ENCODE results near the gene TENT4B. TPM values are rescaled to one million over a fixed set of nuclear protein-coding genes. Genes with fewer than 3 reads are reported as not detected.

TENT4B gene
- total RNA-seq, 4 donors from 2014 or later: 10.7 to 30.5 (median 24.7) TPM

DNA sequence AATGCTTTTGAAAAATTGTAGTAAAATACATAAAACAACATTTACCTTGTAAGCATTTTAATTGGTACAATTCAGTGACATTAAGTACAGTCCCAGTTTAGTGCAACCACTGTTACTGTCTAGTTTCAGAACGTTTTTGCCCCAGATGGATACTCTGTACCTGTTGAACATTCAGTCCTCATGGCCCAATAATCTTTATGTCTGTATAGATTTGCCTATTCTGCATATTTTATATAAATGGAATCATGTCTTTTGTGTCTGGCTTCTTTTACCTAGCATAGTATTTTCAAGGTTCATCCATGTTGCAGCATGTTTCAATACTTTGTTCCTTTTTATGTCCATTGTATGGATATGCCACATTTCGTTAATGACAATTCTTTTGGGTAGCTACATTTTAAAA is 37.2 kb downstream of the TENT4B start:
- Histone ChIP-seq H3K9me3 (no peaks in the 10 kb centered on the region), H3K27ac (no peak overlapping the region), H3K36me3 (no peaks in the 10 kb centered on the region), H3K27me3 (no peaks in the 10 kb centered on the region), H3K4me1 (peaks cover 0 to 23% (median 2%) of the 10 kb centered on the region in 4 donors), H3K4me3 (no peak overlapping the region)
- TF ChIP-seq CTCF (IDR thresholded peaks at IDR 0.05): no peak
- no peak for TF ChIP-seq POLR2A (IDR thresholded peaks at IDR 0.05)
- DNase-seq: no peak

DNA sequence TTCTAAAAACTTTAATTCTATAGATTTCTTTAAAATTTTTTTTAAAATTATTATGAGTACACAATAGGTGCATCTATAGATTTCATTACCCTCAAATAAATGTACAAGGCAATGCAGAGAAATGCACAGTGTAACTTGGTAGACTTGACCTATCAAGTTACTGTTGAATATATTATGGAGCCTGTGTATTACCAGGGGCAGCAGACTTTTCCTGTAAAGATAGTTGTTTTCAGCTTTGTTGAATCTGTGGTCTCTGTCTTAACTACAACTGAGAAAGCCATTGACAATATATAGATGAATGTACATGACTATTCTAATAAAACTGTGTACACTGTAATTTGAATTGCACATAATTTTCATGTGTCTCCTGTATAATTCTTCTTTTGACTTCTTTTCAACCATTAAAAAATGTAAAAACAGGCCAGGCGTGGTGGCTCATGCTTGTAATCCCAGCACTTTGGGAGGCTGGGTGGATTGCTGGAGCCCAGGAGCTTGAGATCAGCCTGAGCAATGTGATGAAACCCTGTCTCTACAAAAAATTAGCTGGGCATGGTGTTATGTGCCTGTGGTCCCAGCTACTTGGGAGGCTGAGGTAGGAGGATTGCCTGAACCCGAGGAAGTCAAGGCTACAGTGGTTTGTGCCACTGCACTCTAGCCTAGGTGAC is 39.4 kb downstream of the TENT4B start:
- Histone ChIP-seq H3K27ac (no peak overlapping the region), H3K36me3 (no peaks in the 10 kb centered on the region), H3K9me3 (no peaks in the 10 kb centered on the region), H3K4me1 (peaks cover 0 to 20% (median 3%) of the 10 kb centered on the region in 4 donors), H3K27me3 (no peaks in the 10 kb centered on the region), H3K4me3 (no peak overlapping the region)
- TF ChIP-seq POLR2A (IDR thresholded peaks at IDR 0.05) (no peak), CTCF (IDR thresholded peaks at IDR 0.05) (no peak)
- DNase-seq: no peak

- no peak overlapping the region for H3K4me3 ChIP-seq
- peaks cover 0 to 21% (median 3%) of the 10 kb centered on the region in 4 donors for H3K4me1 ChIP-seq
- TF ChIP-seq CTCF (IDR thresholded peaks at IDR 0.05): no peak
- TF ChIP-seq POLR2A (IDR thresholded peaks at IDR 0.05): no peak
- no peak overlapping the region for H3K27ac ChIP-seq
- no peak for DNase-seq
- no peaks in the 10 kb centered on the region for H3K27me3 ChIP-seq
- H3K36me3 ChIP-seq: no peaks in the 10 kb centered on the region
- no peaks in the 10 kb centered on the region for H3K9me3 ChIP-seq
These were observed 40.5 kb downstream of the TENT4B start for GRCh38 chr16:50193594-50193993.

DNA sequence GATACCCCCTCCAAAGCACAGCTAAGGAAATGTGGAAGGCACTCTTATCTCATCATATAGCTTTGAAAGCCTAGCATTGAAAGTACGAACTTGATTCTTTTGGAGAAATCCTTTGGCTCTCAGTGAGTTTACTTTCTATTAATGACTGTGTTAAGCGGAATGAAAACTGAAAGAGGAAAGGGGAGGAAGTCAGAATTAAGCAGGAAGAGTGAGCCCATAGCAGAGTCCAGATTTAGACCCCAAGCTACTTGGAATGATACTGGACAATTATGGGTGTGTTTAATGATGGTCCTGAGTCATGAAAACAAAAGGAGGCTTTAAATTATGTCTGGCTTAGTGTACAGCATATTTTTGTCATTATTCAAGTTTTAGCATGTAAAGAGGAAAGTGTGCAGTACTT is 42.2 kb downstream of the TENT4B start:
- H3K9me3 ChIP-seq: no peaks in the 10 kb centered on the region
- no peak for TF ChIP-seq POLR2A (IDR thresholded peaks at IDR 0.05)
- TF ChIP-seq CTCF (IDR thresholded peaks at IDR 0.05): no peak
- peaks cover 0 to 26% (median 3%) of the 10 kb centered on the region in 4 donors for H3K4me1 ChIP-seq
- no peaks in the 10 kb centered on the region for H3K36me3 ChIP-seq
- H3K4me3 ChIP-seq: no peak overlapping the region
- DNase-seq: no peak
- no peak overlapping the region for H3K27ac ChIP-seq
- H3K27me3 ChIP-seq: no peaks in the 10 kb centered on the region

- Histone ChIP-seq H3K4me3 (no peak overlapping the region), H3K9me3 (no peaks in the 10 kb centered on the region), H3K27ac (no peak overlapping the region), H3K36me3 (no peaks in the 10 kb centered on the region), H3K27me3 (no peaks in the 10 kb centered on the region), H3K4me1 (peaks cover 0 to 26% (median 3%) of the 10 kb centered on the region in 4 donors)
- no peak for DNase-seq
- no peak for TF ChIP-seq POLR2A (IDR thresholded peaks at IDR 0.05)
These were observed 42.6 kb downstream of the TENT4B start for GRCh38 chr16:50195756-50196155.

DNA sequence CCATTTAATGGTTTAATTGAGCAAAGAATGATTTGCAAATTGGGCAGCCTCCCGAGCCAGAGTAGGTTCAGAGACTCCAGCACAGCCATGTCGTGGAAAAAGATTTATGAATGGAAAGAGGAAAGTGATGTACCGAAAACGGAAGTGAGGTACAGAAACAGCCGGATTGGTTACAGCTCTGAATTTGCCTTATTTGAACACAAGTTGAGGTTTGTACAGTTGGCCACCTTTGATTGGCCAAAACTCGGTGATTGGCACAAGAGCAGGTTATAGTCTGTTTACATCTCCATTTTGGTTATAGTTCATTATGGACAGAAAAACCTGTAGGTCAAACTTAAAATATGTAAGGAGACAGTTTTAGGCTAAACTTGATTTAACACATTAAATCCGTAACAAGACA is 44.5 kb downstream of the TENT4B start:
- no peaks in the 10 kb centered on the region for H3K36me3 ChIP-seq
- H3K27me3 ChIP-seq: no peaks in the 10 kb centered on the region
- no peak overlapping the region for H3K4me3 ChIP-seq
- H3K9me3 ChIP-seq: no peaks in the 10 kb centered on the region
- H3K27ac ChIP-seq: no peak overlapping the region
- H3K4me1 ChIP-seq: peaks cover 0 to 40% (median 7%) of the 10 kb centered on the region in 4 donors
- no peak for TF ChIP-seq CTCF (IDR thresholded peaks at IDR 0.05)
- TF ChIP-seq POLR2A (IDR thresholded peaks at IDR 0.05): no peak
- DNase-seq: no peak

All from Peyer's patch (tissue), 4 donors.